Measurements from ENCODE around the gene SAMD7. TPM values are rescaled to one million over a fixed set of nuclear protein-coding genes. Genes with fewer than 3 reads are reported as not detected.

Gene SAMD7
- total RNA-seq, 1 donor from 2014 or later, result not detected

DNA sequence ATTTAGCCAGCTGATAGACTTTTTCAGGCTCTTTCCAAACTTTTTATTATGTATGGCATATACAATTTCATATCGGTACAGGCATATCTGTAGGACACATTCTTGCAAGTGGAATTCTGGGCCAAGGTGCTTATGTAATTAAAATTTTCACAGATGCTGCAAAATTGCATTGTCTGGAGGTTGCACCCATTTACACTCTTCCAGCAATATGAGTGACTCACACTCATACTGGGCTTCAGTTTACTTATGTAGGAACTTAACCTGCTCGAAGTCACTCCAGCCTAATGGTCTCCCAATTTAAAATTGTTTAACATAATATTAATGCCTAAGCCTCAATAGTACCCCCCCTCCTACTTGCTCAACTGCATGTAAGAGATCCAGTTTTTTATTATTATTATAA is 44.0 kb downstream of the SAMD7 start:
- TF ChIP-seq, protein P1, sequence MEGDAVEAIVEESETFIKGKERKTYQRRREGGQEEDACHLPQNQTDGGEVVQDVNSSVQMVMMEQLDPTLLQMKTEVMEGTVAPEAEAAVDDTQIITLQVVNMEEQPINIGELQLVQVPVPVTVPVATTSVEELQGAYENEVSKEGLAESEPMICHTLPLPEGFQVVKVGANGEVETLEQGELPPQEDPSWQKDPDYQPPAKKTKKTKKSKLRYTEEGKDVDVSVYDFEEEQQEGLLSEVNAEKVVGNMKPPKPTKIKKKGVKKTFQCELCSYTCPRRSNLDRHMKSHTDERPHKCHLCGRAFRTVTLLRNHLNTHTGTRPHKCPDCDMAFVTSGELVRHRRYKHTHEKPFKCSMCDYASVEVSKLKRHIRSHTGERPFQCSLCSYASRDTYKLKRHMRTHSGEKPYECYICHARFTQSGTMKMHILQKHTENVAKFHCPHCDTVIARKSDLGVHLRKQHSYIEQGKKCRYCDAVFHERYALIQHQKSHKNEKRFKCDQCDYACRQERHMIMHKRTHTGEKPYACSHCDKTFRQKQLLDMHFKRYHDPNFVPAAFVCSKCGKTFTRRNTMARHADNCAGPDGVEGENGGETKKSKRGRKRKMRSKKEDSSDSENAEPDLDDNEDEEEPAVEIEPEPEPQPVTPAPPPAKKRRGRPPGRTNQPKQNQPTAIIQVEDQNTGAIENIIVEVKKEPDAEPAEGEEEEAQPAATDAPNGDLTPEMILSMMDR (IDR thresholded peaks at IDR 0.05; ENCODE audit: insufficient read depth, low read length, severe bottlenecking), result no peak
- Histone ChIP-seq H3K4me3 (ENCODE audit: low read depth, low read length) (no peak overlapping the region), H3K36me3 (ENCODE audit: control insufficient read depth, insufficient read depth, low read length) (no peaks in the 10 kb centered on the region), H3K27me3 (ENCODE audit: control insufficient read depth, insufficient read depth, low read length) (no peaks in the 10 kb centered on the region)
- DNase-seq (ENCODE audit: low read depth), result peak; percentile 13
- no peak for FAIRE-seq

DNA sequence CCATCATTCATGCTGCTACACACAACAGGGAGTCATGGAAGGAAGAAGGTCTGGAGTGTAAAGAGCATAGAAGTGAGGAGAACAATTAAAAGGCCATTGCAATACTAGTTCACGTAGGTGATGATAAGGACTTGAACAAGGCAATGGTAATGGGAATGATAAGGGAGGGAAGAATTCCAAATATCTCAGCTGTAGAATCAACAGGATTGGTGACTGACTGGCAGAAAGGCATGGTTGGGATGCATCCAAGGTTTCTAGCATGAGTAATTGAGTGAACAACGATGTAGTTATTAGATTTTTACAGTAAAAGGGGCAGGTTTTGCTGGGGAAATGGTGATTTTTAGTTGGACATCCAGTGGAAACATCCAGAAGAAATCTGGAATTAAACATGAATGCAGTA is 52.8 kb downstream of the SAMD7 start:
- TF ChIP-seq, protein P1 (IDR thresholded peaks at IDR 0.05; ENCODE audit: insufficient read depth, low read length, severe bottlenecking), result no peak
- peak; percentile 69 for DNase-seq (ENCODE audit: low read depth)
- no peak for FAIRE-seq
- peaks cover 1% of the 10 kb centered on the region for H3K27me3 ChIP-seq (ENCODE audit: control insufficient read depth, insufficient read depth, low read length)
- no peak overlapping the region for H3K4me3 ChIP-seq (ENCODE audit: low read depth, low read length)
- no peaks in the 10 kb centered on the region for H3K36me3 ChIP-seq (ENCODE audit: control insufficient read depth, insufficient read depth, low read length)

DNA sequence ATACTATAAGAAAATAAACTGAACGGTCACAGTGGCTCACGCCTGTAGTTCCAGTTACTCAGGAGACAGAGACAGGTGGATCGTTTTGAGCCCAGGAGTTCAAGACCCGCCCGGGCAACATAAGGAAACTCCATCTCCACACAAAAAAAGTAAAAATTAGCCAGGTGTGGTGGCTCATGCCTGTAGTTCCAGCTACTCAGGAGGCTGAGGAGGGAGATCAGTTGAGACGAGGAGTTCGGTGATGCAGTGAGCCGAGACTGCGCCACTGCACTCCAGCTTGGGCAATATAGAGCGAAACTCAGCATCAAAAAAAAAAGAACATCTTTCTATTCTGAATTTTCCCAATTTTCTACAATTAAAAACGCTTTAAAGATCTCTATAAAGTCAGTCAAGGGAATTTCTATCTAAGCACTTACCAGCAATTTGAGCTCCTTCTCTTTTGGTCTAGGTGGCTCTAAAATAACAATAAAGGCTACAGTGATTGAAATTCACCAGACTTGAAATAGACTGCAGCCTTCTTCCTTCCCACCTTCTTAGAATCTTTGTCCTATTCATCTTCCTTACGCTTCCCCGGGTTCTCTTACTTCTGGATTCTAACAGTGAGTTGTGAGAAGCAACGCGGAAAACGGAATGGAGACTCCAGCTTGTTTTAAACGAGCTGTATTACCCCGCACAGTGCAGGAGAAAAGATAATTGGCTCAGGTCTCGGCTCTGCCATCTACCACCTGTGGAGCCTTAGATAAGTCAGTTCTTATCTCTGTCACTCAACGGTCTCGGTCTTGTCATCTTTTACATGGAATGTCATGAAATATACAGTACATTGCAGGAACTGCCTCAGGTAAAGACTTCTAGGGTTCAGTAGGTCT is 54.4 kb downstream of the SAMD7 start:
- Histone ChIP-seq H3K4me3 (ENCODE audit: low read depth, low read length) (peak overlapping the region; percentile 98), H3K36me3 (ENCODE audit: control insufficient read depth, insufficient read depth, low read length) (no peaks in the 10 kb centered on the region), H3K27me3 (ENCODE audit: control insufficient read depth, insufficient read depth, low read length) (peaks cover 1% of the 10 kb centered on the region)
- no peak for FAIRE-seq
- TF ChIP-seq, protein P1 (IDR thresholded peaks at IDR 0.05; ENCODE audit: insufficient read depth, low read length, severe bottlenecking), result no peak
- no peak for DNase-seq (ENCODE audit: low read depth)

DNA sequence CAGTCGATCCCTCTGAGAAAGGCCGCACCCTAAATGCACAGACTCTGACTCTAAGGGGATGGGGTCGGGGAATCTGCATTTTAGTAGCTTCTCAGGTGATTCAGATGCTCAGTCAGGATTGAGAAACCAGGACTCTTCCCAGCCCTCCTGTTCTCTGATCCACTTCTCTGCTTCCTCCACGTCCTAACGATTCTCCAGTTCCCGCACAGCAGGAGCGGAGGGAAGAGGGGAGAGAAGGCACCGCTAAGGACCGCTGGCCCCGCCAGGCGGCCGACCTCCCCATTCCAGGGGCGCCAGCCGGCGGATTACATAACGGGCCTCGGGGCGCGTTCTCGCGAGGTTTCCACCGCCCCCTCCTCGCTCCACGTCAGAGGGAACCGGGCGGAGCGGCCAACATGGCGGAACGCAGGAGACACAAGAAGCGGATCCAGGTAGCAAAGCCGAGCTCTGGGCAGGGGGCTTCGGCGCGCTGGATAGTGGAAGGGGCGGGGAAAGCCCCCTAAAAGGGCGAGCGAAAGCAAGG is 55.1 kb downstream of the SAMD7 start, which contains the start of gene SEC62:
Gene SEC62 (plus strand): TSS at position 380 of the 523 bp plus-strand sequence. CDS start 16 bp downstream, at position 396.
- FAIRE-seq (no peak), DNase-seq (ENCODE audit: low read depth) (peak; percentile 71)

DNA sequence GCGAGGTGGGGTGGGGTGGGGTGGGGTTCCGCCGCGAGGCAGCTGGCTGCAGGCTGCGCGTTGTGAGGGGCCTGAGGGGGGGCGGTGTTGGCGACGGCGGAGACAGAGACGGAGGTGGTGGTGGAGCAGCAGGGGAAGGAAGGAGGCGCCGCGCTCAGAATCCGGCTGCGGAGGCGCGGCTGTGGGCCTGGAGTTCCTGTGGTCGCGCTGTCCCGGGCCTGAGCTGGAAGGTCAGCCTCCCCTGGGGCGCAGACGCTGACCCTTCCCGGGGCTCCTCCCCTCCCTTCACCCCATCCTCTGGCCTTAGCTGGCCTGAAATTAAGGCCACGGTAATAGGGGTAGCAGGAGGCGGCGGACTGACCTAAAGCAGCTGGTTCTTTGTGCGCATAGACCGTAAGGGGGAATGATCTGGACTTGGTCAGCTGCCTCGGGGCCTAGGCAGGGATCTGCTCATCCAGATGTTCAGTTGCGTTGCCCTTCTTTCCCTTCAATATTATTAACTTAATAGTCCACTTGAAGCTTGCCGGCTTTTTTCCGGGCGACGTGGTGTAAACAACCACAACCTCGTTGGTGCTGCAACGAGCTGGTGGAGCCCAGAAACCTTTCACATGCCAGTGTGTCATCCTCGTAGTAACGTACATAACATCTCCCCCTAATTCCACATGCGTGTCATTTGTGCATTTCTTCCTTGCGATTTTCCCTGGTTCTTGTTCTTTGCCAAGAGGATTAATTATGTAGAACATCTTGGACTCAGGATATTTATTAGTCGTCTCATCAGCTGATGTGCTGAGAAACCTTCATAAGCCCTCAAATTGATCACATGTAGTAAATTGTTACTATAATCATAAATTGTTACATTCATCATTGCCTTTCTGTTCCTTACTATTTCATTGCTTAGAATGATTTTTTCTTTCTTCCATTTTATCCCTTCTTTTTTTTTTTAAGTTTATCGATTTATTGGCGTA is 55.9 kb downstream of the SAMD7 start:
- peaks cover 1% of the 10 kb centered on the region for H3K27me3 ChIP-seq (ENCODE audit: control insufficient read depth, insufficient read depth, low read length)
- FAIRE-seq (no peak), DNase-seq (ENCODE audit: low read depth) (peak; percentile 48)
- H3K4me3 ChIP-seq (ENCODE audit: low read depth, low read length), result peak overlapping the region; percentile 98
- no peaks in the 10 kb centered on the region for H3K36me3 ChIP-seq (ENCODE audit: control insufficient read depth, insufficient read depth, low read length)
- TF ChIP-seq, protein P1 (IDR thresholded peaks at IDR 0.05; ENCODE audit: insufficient read depth, low read length, severe bottlenecking), result no peak

More for the DNA sequence above, 55.1 kb downstream of the SAMD7 start, which contains the start of gene SEC62:
- Histone ChIP-seq H3K36me3 (ENCODE audit: control insufficient read depth, insufficient read depth, low read length) (no peaks in the 10 kb centered on the region), H3K27me3 (ENCODE audit: control insufficient read depth, insufficient read depth, low read length) (peaks cover 1% of the 10 kb centered on the region), H3K4me3 (ENCODE audit: low read depth, low read length) (peak within 1 kb of the TSS; percentile 98)
- TF ChIP-seq, protein P1 (IDR thresholded peaks at IDR 0.05; ENCODE audit: insufficient read depth, low read length, severe bottlenecking), result peak; percentile 44

Data from bronchial epithelial cell (primary cell).